GM19023 (cell line): Measurements from ENCODE around the gene SLC6A11.

Experiments used
- ATAC-seq: cut with Tn5 transposase; IDR thresholded peaks from one replicate; pipeline ENCODE4 v1.9.1; 2021; ENCODE audit warnings: mild to moderate bottlenecking, moderate library complexity; ENCODE audit not compliant: unreplicated experiment

SLC6A11 gene

GRCh38 chr3:10837849-10838248, 21.8 kb downstream of the SLC6A11 start:
- ATAC-seq, result no peak

DNA sequence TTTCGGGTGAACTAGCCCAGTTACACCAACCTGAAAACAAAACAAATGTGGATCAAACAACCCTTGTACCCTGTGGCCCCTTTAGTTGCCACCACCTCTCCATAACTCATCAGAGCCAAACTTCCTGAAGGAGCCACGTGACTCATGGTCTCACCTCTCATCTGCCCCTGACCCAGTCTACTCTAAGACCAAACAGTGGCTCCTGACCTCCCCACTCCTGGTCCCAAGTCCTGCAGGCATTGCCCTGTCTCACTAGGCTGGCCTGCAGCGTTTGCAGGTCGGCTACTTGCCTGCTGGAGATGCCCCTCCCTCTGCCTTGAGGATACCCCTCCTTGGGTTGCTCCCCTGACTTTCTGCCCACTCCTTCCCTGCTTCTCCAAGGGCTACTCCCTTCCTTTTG, 23.1 kb downstream of the SLC6A11 start:
- no peak for ATAC-seq

- no peak for ATAC-seq
Observed at GRCh38 chr3:10841100-10841499, 25.1 kb downstream of the SLC6A11 start.

GRCh38 chr3:10843378-10843777, 27.4 kb downstream of the SLC6A11 start:
- ATAC-seq, result no peak

GRCh38 chr3:10845001-10845761, 29.2 kb downstream of the SLC6A11 start:
- ATAC-seq, result no peak

- peak; percentile 54 for ATAC-seq
Observed at GRCh38 chr3:10845839-10846656, 30.0 kb downstream of the SLC6A11 start.

- no peak for ATAC-seq
Observed at GRCh38 chr3:10846657-10846975, 30.6 kb downstream of the SLC6A11 start.

GRCh38 chr3:10848261-10848660, 32.2 kb downstream of the SLC6A11 start:
- ATAC-seq, result no peak

GRCh38 chr3:10852066-10852808, 36.2 kb downstream of the SLC6A11 start:
- no peak for ATAC-seq

- ATAC-seq, result no peak
Observed at GRCh38 chr3:10855083-10855870, 39.2 kb downstream of the SLC6A11 start.

DNA sequence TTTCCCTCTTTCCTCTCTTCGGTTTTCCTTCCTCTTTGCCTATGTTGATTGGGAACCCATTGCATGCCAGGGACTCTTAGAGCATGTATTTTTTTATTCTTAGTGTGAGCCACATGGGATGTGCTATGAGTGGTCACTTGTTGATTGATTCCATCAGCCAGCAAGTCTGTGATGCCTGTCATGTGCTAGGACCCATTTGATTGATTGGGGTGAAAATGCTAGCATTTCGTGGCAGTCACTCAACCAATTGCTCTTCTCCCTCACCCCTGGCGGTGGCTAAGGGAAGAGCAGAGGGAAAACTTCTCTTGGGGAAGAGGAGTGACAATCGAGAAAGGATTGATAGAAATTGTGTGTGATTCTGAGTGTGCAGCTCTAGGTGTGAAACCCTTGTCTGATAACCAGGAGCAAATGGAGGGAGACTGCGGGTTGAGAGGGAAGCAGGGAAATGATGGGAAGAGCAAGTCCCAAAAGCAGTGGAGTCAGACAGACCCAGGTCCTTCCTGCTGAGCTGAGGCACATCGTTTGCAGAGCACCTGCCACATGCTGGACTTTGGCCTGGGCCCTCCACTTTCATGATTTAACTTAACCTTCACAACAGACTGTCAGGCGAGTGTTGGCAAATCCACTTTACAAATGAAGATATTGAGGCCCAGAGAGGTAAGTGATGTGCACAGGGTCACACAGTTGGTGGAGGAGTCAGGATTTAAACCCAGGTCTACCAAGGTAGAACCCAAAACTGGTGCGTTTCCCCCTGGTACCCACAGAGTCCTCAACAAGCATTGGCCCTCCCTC, 40.0 kb downstream of the SLC6A11 start:
- ATAC-seq, result no peak

DNA sequence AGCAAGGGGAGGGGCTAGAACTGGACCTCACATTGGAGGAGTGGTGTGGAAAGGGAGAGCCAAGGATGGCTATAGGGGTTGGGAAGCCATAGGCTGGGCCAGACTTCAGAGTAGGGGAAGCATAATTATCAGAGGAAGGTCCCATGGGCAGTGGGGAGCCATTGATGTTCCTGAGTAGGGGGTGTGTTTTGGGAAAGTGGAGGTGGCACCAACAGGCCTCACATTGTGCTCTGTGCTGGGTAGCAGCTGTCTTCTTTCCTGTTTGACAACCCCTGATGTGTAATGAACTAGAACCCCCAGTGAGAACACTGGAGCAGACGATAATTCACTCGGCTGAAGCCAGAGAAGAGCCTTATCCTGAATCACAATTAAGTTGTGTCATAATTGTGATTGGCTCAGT, 41.2 kb downstream of the SLC6A11 start:
- no peak for ATAC-seq

DNA sequence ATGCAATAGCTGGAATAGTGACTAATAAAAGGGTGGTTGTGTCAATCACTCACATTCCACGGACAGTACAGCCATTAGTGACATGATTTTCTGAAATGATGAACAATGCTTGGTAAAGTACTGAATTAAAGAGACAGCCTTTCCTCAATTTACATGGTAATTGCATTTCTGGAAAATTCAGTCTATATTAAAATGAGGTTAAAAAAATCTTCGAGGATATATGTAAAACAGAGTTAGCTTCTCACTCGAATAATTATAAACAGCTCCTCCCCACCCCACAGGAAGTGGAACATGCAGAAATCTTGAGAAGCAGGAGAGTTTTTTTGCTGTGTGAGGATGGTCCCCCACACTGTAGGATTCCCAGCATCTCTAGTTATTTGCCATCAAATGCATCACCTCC, 42.1 kb downstream of the SLC6A11 start:
- ATAC-seq, result no peak

DNA sequence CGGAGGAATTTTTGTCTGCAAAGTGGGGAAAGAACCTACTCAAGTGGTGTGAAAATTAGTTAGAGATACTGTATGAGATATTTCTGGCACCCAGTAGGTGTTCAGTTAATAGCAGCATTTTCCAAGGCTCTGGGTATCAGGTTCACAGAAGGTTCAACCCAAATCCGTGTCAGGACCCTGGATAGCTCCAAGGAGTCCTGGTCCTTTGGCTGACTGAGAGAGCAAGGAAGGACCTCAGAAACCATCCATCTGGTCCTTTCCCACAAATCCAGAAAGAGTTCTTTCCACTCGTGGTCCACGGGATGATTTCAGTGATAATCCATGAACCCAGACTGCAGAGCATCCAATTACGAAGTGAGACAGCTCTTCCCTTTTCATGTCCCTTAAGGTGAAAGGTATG, 51.4 kb downstream of the SLC6A11 start:
- no peak for ATAC-seq

- no peak for ATAC-seq
Observed at GRCh38 chr3:10869460-10869859, 53.4 kb downstream of the SLC6A11 start.

DNA sequence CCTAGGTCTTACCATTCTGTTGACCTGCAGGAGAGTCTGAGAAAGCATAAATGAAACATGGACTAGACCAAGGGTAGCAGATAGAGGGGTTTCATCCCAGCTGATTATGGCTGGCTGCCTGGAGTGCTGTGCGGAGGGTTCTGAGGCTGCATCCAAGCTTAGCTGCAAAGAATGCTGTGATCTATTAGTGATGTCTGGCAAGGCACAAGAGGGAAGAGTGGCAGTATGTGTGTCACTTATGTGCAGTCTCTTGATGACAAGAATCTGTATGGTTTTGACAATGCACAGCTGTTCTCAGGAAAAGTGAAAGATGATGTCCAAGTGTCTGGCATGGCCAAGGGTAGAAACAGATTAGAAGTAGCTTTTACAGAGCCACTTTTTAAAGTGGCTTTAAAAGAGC, 54.3 kb downstream of the SLC6A11 start:
- no peak for ATAC-seq

GRCh38 chr3:10873415-10873814, 57.4 kb downstream of the SLC6A11 start:
- ATAC-seq, result no peak

DNA sequence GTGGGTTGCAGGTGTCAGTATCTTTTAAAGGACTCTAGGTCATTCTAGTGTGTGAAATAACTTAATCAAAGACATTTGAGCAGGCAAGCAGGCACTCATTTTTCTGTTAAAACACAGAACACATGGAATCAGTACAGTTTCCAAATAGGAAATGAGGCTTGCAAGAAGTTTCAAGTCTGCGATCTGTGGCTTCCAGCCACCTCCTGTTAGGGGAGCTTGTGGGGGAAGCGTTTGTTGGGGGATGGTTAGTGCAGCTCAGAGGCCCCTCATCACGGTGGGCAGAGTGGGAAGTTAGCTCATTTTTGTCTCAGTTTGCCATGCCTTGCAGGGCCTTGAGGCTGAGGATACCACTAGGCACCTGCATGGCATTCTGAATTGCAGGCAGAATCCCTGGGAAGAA, 59.9 kb downstream of the SLC6A11 start:
- no peak for ATAC-seq

- no peak for ATAC-seq
Observed at GRCh38 chr3:10876661-10877060, 60.6 kb downstream of the SLC6A11 start.

DNA sequence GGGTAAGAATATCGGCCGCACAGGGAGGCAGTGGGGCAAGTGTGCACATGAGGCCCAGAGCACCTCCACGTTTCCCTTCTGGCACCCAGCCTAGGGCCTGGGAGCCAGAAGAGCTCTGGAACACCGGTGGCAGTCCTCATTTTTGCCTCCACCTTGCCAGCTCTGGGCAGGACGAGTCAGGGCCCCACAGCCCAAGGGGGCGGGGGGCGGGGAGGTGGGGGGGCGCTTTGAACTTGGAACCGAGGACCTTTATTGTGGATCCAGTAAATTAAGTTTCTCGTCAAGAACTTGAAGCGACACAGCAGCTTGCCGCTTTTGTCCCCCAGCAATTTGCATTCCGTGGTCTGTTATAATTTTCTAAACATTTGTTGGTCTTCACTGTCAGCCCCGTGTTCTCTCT, 66.8 kb downstream of the SLC6A11 start:
- no peak for ATAC-seq
